A673 (cell line): ENCODE data around the gene GRIN3A. TPM values are rescaled to one million over a fixed set of nuclear protein-coding genes. Genes with fewer than 3 reads are reported as not detected.

ENCODE experiments used
- BruUV-seq: library from RNA; stranded (reverse); fragments of 400-500 nt; replicated peaks from 2 replicates; lab custom pipeline; 2021; lab: Mats Ljungman, UMichigan
- CTCF ChIA-PET: fragments of 300-600 bp; sonication (Branson Sonifier 250); formaldehyde crosslinking; loops from one replicate; lab custom pipeline; 2022; ENCODE audit warnings: antibody characterized with exemption; lab: Charles Lee
- POLR2A ChIA-PET: fragments of 300-600 bp; sonication (Branson Sonifier 250); formaldehyde crosslinking; loops from one replicate; lab custom pipeline; 2022; ENCODE audit warnings: antibody characterized with exemption; ENCODE audit not compliant: low non-redundant PET; lab: Charles Lee
- DNase-seq: peaks from one replicate; pipeline ENCODE4 v3.0.0-alpha.2; 2015; ENCODE audit warnings: low spot score
- H3K27ac ChIP-seq: fragments of 200-600 bp; sonication (generic); 2 replicates; pipeline ENCODE4 v1.5.1; 2016; ENCODE audit warnings: mixed run types, low read depth, mild to moderate bottlenecking, mixed read lengths, antibody characterized with exemption, low read length; ENCODE audit not compliant: poor library complexity, severe bottlenecking
- H3K27me3 ChIP-seq: fragments of 200-600 bp; sonication (generic); replicated peaks from 2 replicates; pipeline ENCODE4 v1.6.1; 2017; ENCODE audit warnings: mixed run types, low read depth, mild to moderate bottlenecking, mixed read lengths, antibody characterized with exemption, low read length; ENCODE audit not compliant: insufficient read depth, poor library complexity
- H3K36me3 ChIP-seq: fragments of 200-600 bp; sonication (generic); 2 replicates; pipeline ENCODE4 v1.6.1; 2016; ENCODE audit warnings: mixed run types, mild to moderate bottlenecking, mixed read lengths, antibody characterized with exemption, low read length; ENCODE audit not compliant: insufficient read depth, poor library complexity, severe bottlenecking
- H3K4me1 ChIP-seq: fragments of 200-600 bp; sonication (generic); 2 replicates; pipeline ENCODE4 v1.6.1; 2017; ENCODE audit warnings: mixed run types, mild to moderate bottlenecking, mixed read lengths, antibody characterized with exemption, low read length; ENCODE audit not compliant: insufficient read depth, poor library complexity, severe bottlenecking
- H3K4me3 ChIP-seq: fragments of 200-600 bp; sonication (generic); 2 replicates; pipeline ENCODE4 v1.5.1; 2016; ENCODE audit warnings: low read depth, mixed run types, mild to moderate bottlenecking, mixed read lengths, low read length; ENCODE audit not compliant: poor library complexity, severe bottlenecking
- H3K9me3 ChIP-seq: fragments of 200-600 bp; sonication (generic); 2 replicates; pipeline ENCODE4 v1.6.1; 2016; ENCODE audit warnings: mixed run types, low read depth, mild to moderate bottlenecking, mixed read lengths, antibody characterized with exemption, low read length; ENCODE audit not compliant: poor library complexity, severe bottlenecking
- EZH2 ChIP-seq: fragments of 200-600 bp; sonication (generic); IDR thresholded peaks from 2 replicates; pipeline ENCODE4 v1.6.1; 2017; ENCODE audit warnings: borderline replicate concordance, low read depth, mild to moderate bottlenecking, mixed read lengths, antibody characterized with exemption, low read length; ENCODE audit not compliant: poor library complexity, severe bottlenecking
- intact Hi-C: fragments of 100-400 bp; cut with micrococcal nuclease; formaldehyde crosslinking; loops from one replicate; pipeline ENCODE4 v1.10.0; 2022; ENCODE audit not compliant: unreplicated experiment
- total RNA-seq: library from RNA; stranded (reverse); gene quantifications from 2 replicates; pipeline ENCODE4 v1.2.3, GENCODE V29; 2021
- TF ChIP-seq, protein P1 (sequence below): fragments of 300-800, 200-600 bp; sonication (generic); conservative IDR thresholded peaks from 2 replicates; pipeline ENCODE4 v1.5.1; 2017; ENCODE audit warnings: low read depth, mild to moderate bottlenecking, antibody characterized with exemption, low read length, moderate library complexity, mixed read lengths

Gene GRIN3A
- total RNA-seq, 1 experiment from 2014 or later, result not detected

DNA sequence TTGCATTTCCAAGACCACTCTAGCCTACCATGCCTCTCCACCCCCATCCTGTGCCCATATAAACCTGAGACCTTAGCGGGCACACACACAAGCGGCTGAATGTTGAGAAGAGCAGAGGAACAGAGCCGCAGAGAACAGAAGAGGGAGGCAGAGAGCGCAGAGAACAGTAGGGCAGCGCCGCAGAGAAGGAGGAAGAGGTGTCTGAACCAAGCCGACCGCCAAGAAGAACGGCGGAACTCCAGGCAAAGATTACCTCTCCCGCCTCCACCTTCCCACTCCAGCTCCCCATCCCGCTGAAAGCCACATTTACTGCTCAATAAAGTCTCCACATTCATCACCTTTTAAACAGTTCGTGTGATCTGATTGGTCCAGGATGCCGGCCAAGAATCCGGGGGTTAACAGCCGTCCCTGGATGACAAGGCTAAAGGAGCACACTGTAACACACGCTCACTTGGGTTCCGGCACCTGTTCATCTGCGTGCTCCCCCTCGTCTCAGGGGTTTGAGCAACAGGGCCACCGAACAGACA is 33.2 kb downstream of the GRIN3A start:
- H3K4me1 ChIP-seq, result no peaks in the 10 kb centered on the region
- no TSS peak for BruUV-seq
- H3K36me3 ChIP-seq, result no peaks in the 10 kb centered on the region
- DNase-seq, result peak; percentile 13
- no peaks in the 10 kb centered on the region for H3K9me3 ChIP-seq
- TF ChIP-seq, protein P1, sequence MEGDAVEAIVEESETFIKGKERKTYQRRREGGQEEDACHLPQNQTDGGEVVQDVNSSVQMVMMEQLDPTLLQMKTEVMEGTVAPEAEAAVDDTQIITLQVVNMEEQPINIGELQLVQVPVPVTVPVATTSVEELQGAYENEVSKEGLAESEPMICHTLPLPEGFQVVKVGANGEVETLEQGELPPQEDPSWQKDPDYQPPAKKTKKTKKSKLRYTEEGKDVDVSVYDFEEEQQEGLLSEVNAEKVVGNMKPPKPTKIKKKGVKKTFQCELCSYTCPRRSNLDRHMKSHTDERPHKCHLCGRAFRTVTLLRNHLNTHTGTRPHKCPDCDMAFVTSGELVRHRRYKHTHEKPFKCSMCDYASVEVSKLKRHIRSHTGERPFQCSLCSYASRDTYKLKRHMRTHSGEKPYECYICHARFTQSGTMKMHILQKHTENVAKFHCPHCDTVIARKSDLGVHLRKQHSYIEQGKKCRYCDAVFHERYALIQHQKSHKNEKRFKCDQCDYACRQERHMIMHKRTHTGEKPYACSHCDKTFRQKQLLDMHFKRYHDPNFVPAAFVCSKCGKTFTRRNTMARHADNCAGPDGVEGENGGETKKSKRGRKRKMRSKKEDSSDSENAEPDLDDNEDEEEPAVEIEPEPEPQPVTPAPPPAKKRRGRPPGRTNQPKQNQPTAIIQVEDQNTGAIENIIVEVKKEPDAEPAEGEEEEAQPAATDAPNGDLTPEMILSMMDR, result no peak; the same call in 1 of the 2 replicates
- TF ChIP-seq EZH2, result no peak
- peaks cover 28% of the 10 kb centered on the region for H3K27me3 ChIP-seq
- H3K27ac ChIP-seq, result no peak overlapping the region
- CTCF ChIA-PET, result no interaction called here
- POLR2A ChIA-PET, result no interaction called here
- intact Hi-C loops, result no loop called here
- H3K4me3 ChIP-seq, result no peak overlapping the region

DNA sequence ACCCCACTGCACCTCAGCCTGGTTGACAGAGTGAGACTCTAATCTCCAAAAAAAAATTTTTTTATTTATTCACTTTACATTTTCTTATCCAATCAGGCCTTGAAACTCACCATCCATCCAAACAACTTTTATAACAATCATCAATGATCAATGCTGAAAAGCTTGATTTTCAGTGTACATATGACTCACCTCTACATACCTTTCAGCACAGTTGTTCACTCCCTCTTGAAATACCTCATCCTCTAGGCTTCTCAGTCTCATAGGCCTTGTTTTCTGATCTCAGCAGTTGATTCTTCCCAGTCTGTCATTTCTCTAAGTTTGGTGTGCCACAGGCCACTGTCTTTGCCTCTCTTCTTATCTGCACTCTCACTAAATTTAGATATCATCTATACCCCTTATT is 36.2 kb downstream of the GRIN3A start:
- Histone ChIP-seq H3K4me1 (no peaks in the 10 kb centered on the region), H3K4me3 (no peak overlapping the region), H3K36me3 (no peaks in the 10 kb centered on the region), H3K27ac (no peak overlapping the region), H3K27me3 (peaks cover 16% of the 10 kb centered on the region), H3K9me3 (no peaks in the 10 kb centered on the region)
- CTCF ChIA-PET, result no interaction called here
- TF ChIP-seq, protein P1, result no peak
- no peak for TF ChIP-seq EZH2
- POLR2A ChIA-PET, result no interaction called here
- DNase-seq, result no peak
- intact Hi-C loops, result no loop called here
- BruUV-seq, result no TSS peak

DNA sequence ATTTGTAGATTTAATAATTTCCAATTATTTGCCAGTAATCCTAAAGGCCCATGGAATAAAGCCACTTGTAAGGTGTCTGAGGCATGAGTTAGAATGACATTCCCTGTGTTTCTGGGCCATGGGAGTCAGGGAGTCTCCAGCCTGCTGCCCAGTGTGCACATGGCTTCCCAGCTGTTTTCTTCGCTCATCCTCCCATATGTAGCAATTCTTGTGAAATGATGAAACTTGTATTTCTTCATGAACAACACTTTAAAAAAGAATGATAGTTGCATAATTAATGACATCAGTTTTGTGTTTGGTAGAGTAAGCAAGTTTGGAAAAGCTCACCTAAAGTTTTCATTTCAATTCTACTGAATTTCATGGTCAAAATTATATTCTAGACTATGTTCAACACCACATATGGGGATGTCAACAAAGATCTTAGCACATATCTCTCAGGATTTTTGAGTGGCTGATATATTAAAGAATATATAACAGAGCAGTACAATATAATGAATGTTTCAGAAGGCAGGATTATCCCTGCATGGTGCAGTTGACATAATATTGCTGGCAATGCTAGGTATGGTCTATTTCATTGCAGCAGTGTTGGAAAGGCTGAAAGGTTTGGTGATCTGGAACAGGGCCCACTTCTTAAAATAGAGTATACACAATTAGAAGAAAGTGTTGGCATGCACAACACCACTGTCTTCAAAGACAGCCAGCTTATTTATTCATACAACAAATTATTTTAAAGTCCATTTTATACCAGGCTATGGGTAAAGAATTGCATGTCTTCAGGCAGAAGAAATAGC is 44.7 kb downstream of the GRIN3A start:
- no peaks in the 10 kb centered on the region for H3K36me3 ChIP-seq
- H3K27me3 ChIP-seq, result no peaks in the 10 kb centered on the region
- H3K9me3 ChIP-seq, result no peaks in the 10 kb centered on the region
- CTCF ChIA-PET, result no interaction called here
- H3K4me1 ChIP-seq, result no peaks in the 10 kb centered on the region
- intact Hi-C loops, result no loop called here
- DNase-seq, result no peak
- H3K4me3 ChIP-seq, result no peak overlapping the region
- POLR2A ChIA-PET, result no interaction called here
- TF ChIP-seq EZH2, result no peak
- TF ChIP-seq, protein P1, result no peak
- no peak overlapping the region for H3K27ac ChIP-seq
- no TSS peak for BruUV-seq
